HUES48 (cell line): ENCODE results near the gene CHCHD3.

Source experiments
- H3K27ac ChIP-seq: one replicate; pipeline ENCODE4 v1.7.0; 2013; ENCODE audit warnings: low read depth, low read length, inconsistent platforms
- H3K27me3 ChIP-seq: 2 replicates; pipeline ENCODE4 v1.6.1; 2013; ENCODE audit warnings: mild to moderate bottlenecking, low read length; ENCODE audit not compliant: control insufficient read depth, insufficient read depth
- H3K36me3 ChIP-seq: 2 replicates; pipeline ENCODE4 v1.6.1; 2013; ENCODE audit warnings: low read length; ENCODE audit not compliant: control insufficient read depth, insufficient read depth
- H3K4me1 ChIP-seq: 2 replicates; pipeline ENCODE4 v1.6.1; 2013; ENCODE audit warnings: mild to moderate bottlenecking, low read length; ENCODE audit not compliant: control insufficient read depth, insufficient read depth
- H3K4me3 ChIP-seq: 2 replicates; pipeline ENCODE4 v1.5.1; 2013; ENCODE audit warnings: mild to moderate bottlenecking, low read depth, low read length
- H3K9ac ChIP-seq: 2 replicates; pipeline ENCODE4 v1.6.1; 2013; ENCODE audit warnings: mild to moderate bottlenecking, low read depth, low read length, moderate library complexity
- H3K9me3 ChIP-seq: 2 replicates; pipeline ENCODE4 v1.6.1; 2013; ENCODE audit warnings: low read length; ENCODE audit not compliant: control insufficient read depth, insufficient read depth

CHCHD3 gene

GRCh38 chr7:132953468-132953867, 128.4 kb downstream of the CHCHD3 start:
- Histone ChIP-seq H3K9me3 (no peaks in the 10 kb centered on the region), H3K4me3 (no peak overlapping the region), H3K27me3 (no peaks in the 10 kb centered on the region), H3K4me1 (no peaks in the 10 kb centered on the region), H3K9ac (no peak overlapping the region), H3K27ac (no peak overlapping the region), H3K36me3 (no peaks in the 10 kb centered on the region; the same call in 1 of the 2 replicates)

DNA sequence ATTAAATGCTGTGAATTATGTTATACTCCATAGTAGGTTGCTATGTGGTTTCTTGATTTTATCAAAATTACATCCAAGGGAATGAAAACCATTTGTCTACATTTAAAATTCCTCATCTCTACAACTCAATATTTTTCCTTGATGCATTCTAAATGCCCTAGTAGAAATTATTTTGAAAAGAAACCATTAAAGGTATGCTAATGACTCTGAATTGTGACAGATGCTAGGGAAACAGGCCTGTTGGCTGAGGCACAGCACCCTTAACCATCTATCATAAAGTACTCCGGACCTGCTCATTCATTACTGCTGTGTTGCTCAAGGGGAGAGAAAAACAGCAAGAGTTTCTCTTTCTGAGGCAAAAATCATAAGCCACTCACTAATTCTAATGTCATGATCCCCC, 131.2 kb downstream of the CHCHD3 start:
- H3K9me3 ChIP-seq = no peaks in the 10 kb centered on the region
- H3K27me3 ChIP-seq = no peaks in the 10 kb centered on the region
- H3K36me3 ChIP-seq = no peaks in the 10 kb centered on the region; the same call in 1 of the 2 replicates
- no peak overlapping the region for H3K4me3 ChIP-seq
- H3K4me1 ChIP-seq = no peaks in the 10 kb centered on the region
- no peak overlapping the region for H3K9ac ChIP-seq
- H3K27ac ChIP-seq = no peak overlapping the region

GRCh38 chr7:132947011-132947410, 134.9 kb downstream of the CHCHD3 start:
- Histone ChIP-seq H3K36me3 (no peaks in the 10 kb centered on the region), H3K27ac (no peak overlapping the region), H3K9ac (no peak overlapping the region), H3K4me3 (no peak overlapping the region), H3K9me3 (no peaks in the 10 kb centered on the region), H3K4me1 (0 out of 2 replicates have a peak, but pooled peaks cover 1% of the 10 kb centered on the region), H3K27me3 (no peaks in the 10 kb centered on the region)

DNA sequence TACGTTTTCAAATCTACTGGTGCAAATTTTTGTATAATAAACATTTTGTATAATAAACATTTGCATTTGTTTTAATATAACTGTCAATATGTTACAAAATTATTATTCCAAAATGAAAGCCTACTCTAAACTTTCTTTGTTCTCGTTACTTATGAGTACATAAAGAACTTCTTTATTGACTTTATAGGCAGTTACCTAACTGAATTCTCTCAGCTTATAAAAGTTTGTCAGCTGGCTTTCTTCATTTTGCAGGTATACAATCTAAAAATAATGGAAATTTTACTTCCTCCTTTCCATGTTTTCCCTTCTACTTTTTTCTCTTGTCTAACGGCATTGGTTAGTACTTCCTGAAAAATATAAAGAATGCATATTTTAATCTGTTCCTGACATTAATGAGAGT, 137.1 kb downstream of the CHCHD3 start:
- Histone ChIP-seq H3K9ac (no peak overlapping the region), H3K4me3 (no peak overlapping the region), H3K27ac (no peak overlapping the region), H3K36me3 (no peaks in the 10 kb centered on the region), H3K27me3 (no peaks in the 10 kb centered on the region), H3K4me1 (0 out of 2 replicates have a peak, but pooled peaks cover 4% of the 10 kb centered on the region), H3K9me3 (no peaks in the 10 kb centered on the region)

DNA sequence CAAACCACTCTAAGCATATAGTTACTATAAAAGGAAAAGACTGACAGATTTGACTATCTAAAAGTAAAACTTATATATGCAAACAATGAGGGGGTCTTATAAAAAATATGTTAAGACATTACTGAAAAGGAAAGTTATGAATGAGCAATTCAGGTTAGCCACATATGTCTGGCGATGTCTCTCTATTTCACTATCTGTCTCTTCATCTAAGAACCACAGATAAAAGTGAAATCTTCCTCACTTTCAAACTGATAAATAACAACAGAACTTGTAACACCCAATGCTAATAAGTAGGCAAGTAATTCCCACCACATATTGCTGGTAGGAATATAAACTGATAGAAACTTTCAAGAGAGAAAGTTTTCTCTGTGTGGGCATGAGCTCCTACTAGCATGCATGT, 138.2 kb downstream of the CHCHD3 start:
- no peaks in the 10 kb centered on the region for H3K9me3 ChIP-seq
- H3K27ac ChIP-seq = no peak overlapping the region
- 0 out of 2 replicates have a peak, but pooled peaks cover 4% of the 10 kb centered on the region for H3K4me1 ChIP-seq
- H3K27me3 ChIP-seq = no peaks in the 10 kb centered on the region
- no peak overlapping the region for H3K9ac ChIP-seq
- no peaks in the 10 kb centered on the region for H3K36me3 ChIP-seq
- no peak overlapping the region for H3K4me3 ChIP-seq

DNA sequence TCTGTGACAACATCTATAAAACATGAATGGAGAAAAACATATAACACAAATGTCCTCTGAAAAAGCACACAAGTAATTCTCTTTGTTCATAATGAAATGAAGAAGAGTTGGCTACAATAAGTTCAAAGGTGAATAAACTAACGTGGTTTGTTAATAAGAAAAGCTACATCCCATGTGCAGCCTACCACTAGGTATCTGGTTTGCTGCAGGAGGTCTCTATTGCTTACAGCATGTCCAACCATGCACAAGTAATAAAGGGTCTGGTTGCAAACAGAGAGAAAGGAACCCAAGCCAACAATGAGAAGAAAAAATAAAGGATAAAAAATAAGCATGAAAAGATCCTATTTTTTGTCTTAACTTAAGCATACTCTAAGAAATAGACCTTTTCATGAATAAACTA, 139.2 kb downstream of the CHCHD3 start:
- Histone ChIP-seq H3K27ac (no peak overlapping the region), H3K9me3 (no peaks in the 10 kb centered on the region), H3K9ac (no peak overlapping the region), H3K4me1 (0 out of 2 replicates have a peak, but pooled peaks cover 4% of the 10 kb centered on the region), H3K4me3 (no peak overlapping the region), H3K27me3 (no peaks in the 10 kb centered on the region), H3K36me3 (no peaks in the 10 kb centered on the region)

DNA sequence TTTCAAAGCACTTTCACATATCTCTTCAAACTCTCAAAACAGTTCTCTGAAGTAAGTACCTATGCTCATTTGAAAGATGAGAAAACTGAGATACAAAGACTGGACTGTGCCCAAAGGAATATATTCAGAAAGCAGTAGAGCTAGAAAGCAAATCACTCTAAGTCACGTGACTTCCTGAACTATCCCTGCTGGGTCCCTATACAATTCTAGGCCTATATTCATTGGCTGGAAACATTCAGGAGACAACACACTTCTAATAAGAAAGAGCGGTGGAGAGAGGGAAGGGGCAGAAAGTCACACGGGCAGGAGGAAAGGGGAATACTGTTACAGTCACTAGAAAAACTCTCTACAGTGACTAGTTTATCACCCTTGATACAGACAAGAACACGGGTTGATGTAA, 140.0 kb downstream of the CHCHD3 start:
- no peak overlapping the region for H3K9ac ChIP-seq
- H3K27ac ChIP-seq = no peak overlapping the region
- no peaks in the 10 kb centered on the region for H3K27me3 ChIP-seq
- no peaks in the 10 kb centered on the region for H3K36me3 ChIP-seq
- no peaks in the 10 kb centered on the region for H3K9me3 ChIP-seq
- 0 out of 2 replicates have a peak, but pooled peaks cover 4% of the 10 kb centered on the region for H3K4me1 ChIP-seq
- H3K4me3 ChIP-seq = no peak overlapping the region

- Histone ChIP-seq H3K4me3 (no peak overlapping the region), H3K27me3 (no peaks in the 10 kb centered on the region), H3K4me1 (0 out of 2 replicates have a peak, but pooled peaks cover 4% of the 10 kb centered on the region), H3K27ac (no peak overlapping the region), H3K9ac (no peak overlapping the region), H3K36me3 (no peaks in the 10 kb centered on the region), H3K9me3 (no peaks in the 10 kb centered on the region)
Measured at GRCh38 chr7:132941428-132941827, 140.5 kb downstream of the CHCHD3 start.

DNA sequence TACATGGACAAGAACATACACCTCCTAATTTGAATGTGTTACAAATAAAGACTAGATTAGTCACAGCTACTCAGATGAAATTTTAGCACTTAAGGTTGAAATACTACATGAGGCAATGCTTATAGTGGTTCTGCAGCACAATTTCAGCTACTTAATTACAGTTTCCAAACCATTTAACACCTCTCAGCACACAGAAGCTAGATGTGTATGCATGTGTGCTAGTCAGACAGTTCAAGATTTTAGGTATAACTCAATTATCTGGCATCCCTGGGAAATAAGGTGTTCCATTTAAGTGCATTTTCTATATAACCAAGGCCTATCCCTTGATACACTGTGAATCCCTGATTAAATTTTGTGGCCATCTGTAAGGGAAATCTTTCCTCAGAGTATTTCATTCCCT, 141.8 kb downstream of the CHCHD3 start:
- H3K27me3 ChIP-seq = no peaks in the 10 kb centered on the region
- H3K9ac ChIP-seq = no peak overlapping the region
- 0 out of 2 replicates have a peak, but pooled peaks cover 4% of the 10 kb centered on the region for H3K4me1 ChIP-seq
- H3K4me3 ChIP-seq = no peak overlapping the region
- no peaks in the 10 kb centered on the region for H3K36me3 ChIP-seq
- no peak overlapping the region for H3K27ac ChIP-seq
- no peaks in the 10 kb centered on the region for H3K9me3 ChIP-seq

DNA sequence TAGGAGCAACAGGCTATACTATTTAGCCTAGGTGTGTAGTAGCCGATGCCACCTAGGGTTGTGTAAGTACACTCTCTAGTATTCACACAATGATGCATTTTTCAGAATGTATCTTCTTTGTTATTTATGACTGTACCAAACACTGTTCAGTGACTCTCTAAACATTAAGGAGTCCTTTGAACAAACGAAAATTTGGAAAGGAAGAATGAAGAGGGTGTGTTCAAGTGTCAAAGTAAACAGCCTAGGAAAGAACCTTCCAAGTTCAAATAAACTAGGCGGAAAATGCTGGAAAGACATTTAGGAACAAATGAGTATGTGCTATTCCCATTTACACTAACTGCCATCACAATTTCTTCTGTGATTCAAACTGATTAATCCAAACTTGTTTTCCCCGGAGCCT, 142.4 kb downstream of the CHCHD3 start:
- Histone ChIP-seq H3K4me1 (0 out of 2 replicates have a peak, but pooled peaks cover 4% of the 10 kb centered on the region), H3K27ac (no peak overlapping the region), H3K4me3 (no peak overlapping the region), H3K27me3 (no peaks in the 10 kb centered on the region), H3K9ac (no peak overlapping the region), H3K9me3 (no peaks in the 10 kb centered on the region), H3K36me3 (no peaks in the 10 kb centered on the region)

- H3K36me3 ChIP-seq = no peaks in the 10 kb centered on the region
- peaks cover 12% of the 10 kb centered on the region for H3K4me1 ChIP-seq
- H3K4me3 ChIP-seq = no peak overlapping the region
- no peak overlapping the region for H3K9ac ChIP-seq
- H3K9me3 ChIP-seq = no peaks in the 10 kb centered on the region
- no peak overlapping the region for H3K27ac ChIP-seq
- H3K27me3 ChIP-seq = no peaks in the 10 kb centered on the region
Measured at GRCh38 chr7:132937286-132937685, 144.6 kb downstream of the CHCHD3 start.

DNA sequence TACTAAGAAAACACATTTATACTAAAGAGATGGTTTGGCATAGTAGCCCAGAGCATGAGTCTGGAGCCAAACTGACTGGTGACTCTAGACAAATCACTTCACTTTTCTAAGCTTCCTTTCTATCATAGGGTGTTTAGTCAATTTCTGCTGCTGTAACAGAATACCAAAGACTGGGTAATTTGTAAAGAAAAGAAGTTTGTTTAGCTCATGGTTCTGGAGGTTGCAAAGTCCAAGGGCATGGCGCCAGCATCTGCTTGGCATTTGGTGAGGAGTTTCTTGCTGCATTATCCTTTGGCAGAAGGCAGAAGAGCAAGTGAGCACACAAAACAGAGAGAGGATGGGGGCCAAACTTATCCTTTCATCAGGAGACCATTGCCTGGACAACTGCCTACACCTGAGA, 146.3 kb downstream of the CHCHD3 start:
- Histone ChIP-seq H3K4me1 (peaks cover 18% of the 10 kb centered on the region), H3K27ac (no peak overlapping the region), H3K4me3 (no peak overlapping the region), H3K36me3 (no peaks in the 10 kb centered on the region), H3K9me3 (no peaks in the 10 kb centered on the region), H3K27me3 (no peaks in the 10 kb centered on the region), H3K9ac (no peak overlapping the region)
